Measurements from ENCODE around the gene EFCC1.

Gene EFCC1

DNA sequence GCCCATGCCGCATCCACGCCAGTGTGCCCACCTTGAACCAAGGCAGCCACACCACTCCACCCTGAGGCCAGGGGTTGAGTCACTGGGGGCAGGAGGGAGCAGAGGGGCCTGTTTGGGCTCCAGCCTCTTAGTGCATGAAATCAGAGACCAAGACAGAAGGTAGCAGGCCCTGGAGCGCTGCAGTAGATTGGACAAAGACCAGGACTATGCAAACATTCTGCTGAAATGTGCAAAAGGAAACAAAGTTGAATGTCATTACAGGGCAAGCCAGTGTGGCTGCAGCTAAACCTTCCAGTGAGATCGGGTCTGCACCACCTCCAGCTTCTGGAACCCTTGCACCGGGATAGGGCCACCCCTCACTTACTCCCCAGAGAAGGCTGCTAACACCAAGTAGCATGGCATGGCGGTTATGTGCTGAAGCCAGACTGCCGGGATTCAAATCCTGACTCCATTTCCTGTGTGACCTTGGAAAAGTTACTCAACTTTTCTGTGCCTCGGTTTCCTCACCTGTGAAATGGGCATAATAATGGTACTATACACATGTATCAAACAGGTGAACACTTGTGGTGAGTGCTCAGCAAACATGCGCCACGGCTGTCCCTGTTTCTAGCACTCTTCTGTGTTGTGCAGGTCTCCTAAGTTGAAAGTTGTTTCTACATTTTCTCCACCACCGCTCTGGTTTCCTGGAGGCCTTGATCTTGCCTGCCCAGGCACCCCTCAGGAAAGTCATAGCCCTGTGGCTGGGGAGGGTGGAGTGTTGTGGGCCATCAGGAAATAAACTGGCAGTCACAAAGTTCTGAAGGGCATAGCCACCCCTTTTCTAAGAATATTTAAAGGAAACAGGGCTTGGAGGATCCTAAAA, 34.5 kb downstream of the EFCC1 start:
- Histone ChIP-seq H3K27ac (ENCODE audit: low read depth, low read length) (no peak overlapping the region), H3K9ac (ENCODE audit: low read depth, low read length) (no peak overlapping the region), H3K9me3 (ENCODE audit: control insufficient read depth, insufficient read depth, low read length) (no peaks in the 10 kb centered on the region), H3K4me1 (ENCODE audit: control insufficient read depth, insufficient read depth, low read length) (peaks cover 3% of the 10 kb centered on the region; the same call in 1 of the 2 replicates), H3K36me3 (ENCODE audit: control insufficient read depth, insufficient read depth, low read length) (no peaks in the 10 kb centered on the region), H3K4me3 (ENCODE audit: low read depth, low read length) (no peak overlapping the region), H3K27me3 (ENCODE audit: control insufficient read depth, insufficient read depth, low read length) (no peaks in the 10 kb centered on the region)

DNA sequence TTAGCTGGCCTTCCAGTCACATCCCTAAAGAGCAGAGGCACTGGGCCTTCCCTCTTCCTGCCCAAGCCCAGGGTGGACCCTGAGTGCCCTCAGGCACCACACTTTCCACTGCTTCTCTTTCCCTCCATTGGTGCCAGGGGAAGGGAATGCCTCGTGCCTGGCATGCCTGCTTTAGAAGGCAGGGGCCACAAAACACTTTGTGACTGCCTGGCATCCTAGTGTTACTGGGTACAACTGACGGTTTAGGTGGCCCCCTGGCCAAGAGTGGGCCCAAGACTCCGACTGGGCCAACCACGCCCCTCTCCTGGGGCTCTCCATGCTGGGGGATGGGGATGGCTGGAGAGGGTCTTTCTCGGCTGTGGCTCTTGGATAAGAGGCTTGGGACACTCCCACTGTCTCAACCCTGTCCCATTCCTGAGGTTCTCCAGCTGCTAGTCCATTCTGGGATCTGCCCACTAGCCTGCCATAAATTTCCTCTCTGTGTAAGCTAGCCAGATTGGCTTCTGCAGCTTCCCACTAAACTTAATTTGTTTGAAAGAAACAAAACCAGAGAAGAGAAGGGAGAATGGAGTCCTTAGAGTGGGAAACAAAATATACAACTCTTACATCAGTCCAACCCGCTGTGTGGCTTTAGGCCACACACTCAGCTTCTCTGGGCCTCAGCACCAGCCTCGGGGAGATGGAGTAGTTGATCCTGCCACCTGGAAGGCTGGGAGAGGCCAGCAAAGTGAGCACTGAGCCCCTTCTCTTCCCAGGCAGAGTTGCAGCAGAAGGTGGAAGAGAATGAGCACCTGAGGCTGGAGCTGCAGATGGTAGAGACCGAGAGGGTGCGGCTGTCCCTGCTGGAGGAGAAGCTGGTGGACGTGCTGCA, 35.4 kb downstream of the EFCC1 start:
- no peaks in the 10 kb centered on the region for H3K9me3 ChIP-seq (ENCODE audit: control insufficient read depth, insufficient read depth, low read length)
- H3K27me3 ChIP-seq (ENCODE audit: control insufficient read depth, insufficient read depth, low read length), result no peaks in the 10 kb centered on the region
- peaks cover 3% of the 10 kb centered on the region; the same call in 1 of the 2 replicates for H3K4me1 ChIP-seq (ENCODE audit: control insufficient read depth, insufficient read depth, low read length)
- H3K27ac ChIP-seq (ENCODE audit: low read depth, low read length), result no peak overlapping the region
- no peak overlapping the region for H3K9ac ChIP-seq (ENCODE audit: low read depth, low read length)
- H3K36me3 ChIP-seq (ENCODE audit: control insufficient read depth, insufficient read depth, low read length), result no peaks in the 10 kb centered on the region
- H3K4me3 ChIP-seq (ENCODE audit: low read depth, low read length), result no peak overlapping the region

DNA sequence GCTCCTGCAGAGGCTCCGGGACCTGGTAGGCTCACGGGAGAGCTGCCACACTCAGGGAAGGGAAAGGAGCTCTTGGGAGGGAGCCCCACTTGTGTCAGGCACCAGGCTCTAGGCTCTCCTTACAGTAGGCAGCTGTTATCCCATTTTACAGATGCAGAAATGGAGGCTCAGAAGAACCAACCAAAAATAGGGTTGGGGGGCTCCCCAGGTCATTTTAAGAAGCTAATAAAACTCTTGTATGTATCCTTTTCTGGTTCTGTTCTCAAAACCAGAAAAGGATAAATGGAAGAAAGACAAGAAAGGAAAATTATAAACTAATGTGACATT, 36.0 kb downstream of the EFCC1 start:
- no peak overlapping the region for H3K9ac ChIP-seq (ENCODE audit: low read depth, low read length)
- no peak overlapping the region for H3K4me3 ChIP-seq (ENCODE audit: low read depth, low read length)
- H3K27me3 ChIP-seq (ENCODE audit: control insufficient read depth, insufficient read depth, low read length), result no peaks in the 10 kb centered on the region
- H3K27ac ChIP-seq (ENCODE audit: low read depth, low read length), result no peak overlapping the region
- H3K4me1 ChIP-seq (ENCODE audit: control insufficient read depth, insufficient read depth, low read length), result peaks cover 4% of the 10 kb centered on the region; the same call in 1 of the 2 replicates
- H3K36me3 ChIP-seq (ENCODE audit: control insufficient read depth, insufficient read depth, low read length), result no peaks in the 10 kb centered on the region
- H3K9me3 ChIP-seq (ENCODE audit: control insufficient read depth, insufficient read depth, low read length), result no peaks in the 10 kb centered on the region

DNA sequence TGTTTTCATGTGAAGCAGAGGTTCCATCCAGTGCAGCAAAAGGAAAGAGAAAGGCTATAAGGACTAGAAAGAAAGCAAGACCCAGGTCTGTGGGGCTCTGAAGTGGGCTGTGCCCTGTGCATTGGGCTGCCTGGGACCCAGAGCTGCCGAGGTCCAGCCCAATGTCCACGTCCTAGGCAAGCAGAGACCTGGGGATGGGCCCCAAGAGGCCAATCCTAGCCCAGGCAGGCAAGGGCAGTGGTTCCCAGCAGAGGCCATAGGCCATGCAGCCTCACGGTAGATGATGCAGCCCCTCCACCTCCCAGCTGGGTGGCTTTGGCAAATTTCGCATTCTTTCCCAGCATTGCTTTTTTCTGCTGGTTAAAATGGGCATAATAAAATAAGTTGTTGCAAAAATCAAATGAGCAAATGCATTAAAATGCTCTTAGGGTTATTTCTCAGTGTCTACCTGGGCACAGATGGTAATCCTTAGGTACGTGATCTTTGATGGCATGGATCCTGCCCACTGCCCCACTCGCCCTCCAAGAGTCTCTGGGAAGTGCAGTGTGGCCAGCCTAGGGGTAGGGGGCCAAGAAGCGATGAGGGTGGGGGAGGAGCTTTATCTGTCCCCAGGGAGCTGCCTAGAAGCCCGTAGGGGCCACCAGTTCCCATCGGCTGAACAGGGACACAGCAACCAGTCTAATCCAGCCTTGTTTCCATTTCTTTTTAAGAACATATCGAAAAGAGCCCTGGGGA, 37.2 kb downstream of the EFCC1 start:
- Histone ChIP-seq H3K4me1 (ENCODE audit: control insufficient read depth, insufficient read depth, low read length) (peaks cover 9% of the 10 kb centered on the region), H3K9me3 (ENCODE audit: control insufficient read depth, insufficient read depth, low read length) (no peaks in the 10 kb centered on the region), H3K36me3 (ENCODE audit: control insufficient read depth, insufficient read depth, low read length) (no peaks in the 10 kb centered on the region), H3K27ac (ENCODE audit: low read depth, low read length) (no peak overlapping the region), H3K9ac (ENCODE audit: low read depth, low read length) (no peak overlapping the region), H3K27me3 (ENCODE audit: control insufficient read depth, insufficient read depth, low read length) (no peaks in the 10 kb centered on the region), H3K4me3 (ENCODE audit: low read depth, low read length) (no peak overlapping the region)

DNA sequence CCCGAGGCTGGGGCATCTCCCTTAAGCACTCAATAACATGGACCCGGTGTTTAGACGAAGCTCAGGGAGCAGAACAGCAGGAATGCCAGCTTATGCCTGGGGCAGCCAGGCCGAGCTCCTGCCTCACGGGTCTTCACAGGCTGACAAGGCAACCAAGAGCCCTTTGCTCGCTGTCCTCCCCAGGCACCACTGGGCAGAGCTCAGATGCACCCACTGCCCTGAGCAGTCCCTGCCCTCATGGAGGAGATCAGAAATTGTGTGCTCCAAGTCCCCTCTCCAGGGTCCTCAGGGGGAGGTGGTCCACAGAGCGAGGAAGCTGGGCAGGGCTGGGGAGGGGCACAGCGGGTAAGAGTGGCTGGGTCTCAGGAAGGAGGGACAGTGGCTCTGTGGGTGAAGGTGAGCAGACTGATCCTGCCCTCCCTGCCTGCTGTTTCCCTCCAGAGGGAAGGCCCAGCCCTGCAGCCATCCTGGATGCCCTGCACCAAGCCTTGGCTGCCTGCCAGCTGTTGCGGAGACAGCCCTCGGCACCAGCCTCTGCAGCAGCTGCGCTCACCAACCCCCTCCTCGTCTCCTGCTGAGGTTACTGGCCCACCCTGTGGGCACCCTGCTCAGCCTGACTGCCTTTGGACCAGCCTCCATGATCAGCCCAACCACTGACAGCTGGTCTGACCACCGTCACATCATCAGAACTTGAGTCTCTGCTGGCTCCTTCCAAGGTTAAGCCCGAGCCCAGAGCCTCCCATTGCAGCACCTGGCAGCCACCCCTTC, 38.4 kb downstream of the EFCC1 start:
- no peak overlapping the region for H3K27ac ChIP-seq (ENCODE audit: low read depth, low read length)
- no peak overlapping the region for H3K9ac ChIP-seq (ENCODE audit: low read depth, low read length)
- no peak overlapping the region for H3K4me3 ChIP-seq (ENCODE audit: low read depth, low read length)
- H3K36me3 ChIP-seq (ENCODE audit: control insufficient read depth, insufficient read depth, low read length), result no peaks in the 10 kb centered on the region
- H3K27me3 ChIP-seq (ENCODE audit: control insufficient read depth, insufficient read depth, low read length), result no peaks in the 10 kb centered on the region
- peaks cover 9% of the 10 kb centered on the region for H3K4me1 ChIP-seq (ENCODE audit: control insufficient read depth, insufficient read depth, low read length)
- H3K9me3 ChIP-seq (ENCODE audit: control insufficient read depth, insufficient read depth, low read length), result no peaks in the 10 kb centered on the region

DNA sequence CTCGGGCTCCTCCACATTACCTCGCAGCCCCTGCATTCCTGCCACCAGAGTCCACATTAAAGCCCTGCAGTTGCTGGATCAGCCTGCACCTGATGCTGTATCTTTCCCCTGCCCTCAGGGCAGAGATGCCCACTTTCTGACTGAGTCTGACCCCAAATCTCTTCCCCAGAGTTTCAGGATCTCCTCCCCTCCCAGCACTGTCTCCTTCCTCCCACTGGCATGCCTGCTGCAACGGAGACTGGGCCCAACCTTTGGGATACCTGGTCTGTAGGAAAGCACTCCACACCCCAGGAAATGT, 38.9 kb downstream of the EFCC1 start:
- Histone ChIP-seq H3K36me3 (ENCODE audit: control insufficient read depth, insufficient read depth, low read length) (no peaks in the 10 kb centered on the region), H3K9me3 (ENCODE audit: control insufficient read depth, insufficient read depth, low read length) (no peaks in the 10 kb centered on the region), H3K4me3 (ENCODE audit: low read depth, low read length) (no peak overlapping the region), H3K27me3 (ENCODE audit: control insufficient read depth, insufficient read depth, low read length) (no peaks in the 10 kb centered on the region), H3K27ac (ENCODE audit: low read depth, low read length) (no peak overlapping the region), H3K9ac (ENCODE audit: low read depth, low read length) (no peak overlapping the region), H3K4me1 (ENCODE audit: control insufficient read depth, insufficient read depth, low read length) (peaks cover 9% of the 10 kb centered on the region)

DNA sequence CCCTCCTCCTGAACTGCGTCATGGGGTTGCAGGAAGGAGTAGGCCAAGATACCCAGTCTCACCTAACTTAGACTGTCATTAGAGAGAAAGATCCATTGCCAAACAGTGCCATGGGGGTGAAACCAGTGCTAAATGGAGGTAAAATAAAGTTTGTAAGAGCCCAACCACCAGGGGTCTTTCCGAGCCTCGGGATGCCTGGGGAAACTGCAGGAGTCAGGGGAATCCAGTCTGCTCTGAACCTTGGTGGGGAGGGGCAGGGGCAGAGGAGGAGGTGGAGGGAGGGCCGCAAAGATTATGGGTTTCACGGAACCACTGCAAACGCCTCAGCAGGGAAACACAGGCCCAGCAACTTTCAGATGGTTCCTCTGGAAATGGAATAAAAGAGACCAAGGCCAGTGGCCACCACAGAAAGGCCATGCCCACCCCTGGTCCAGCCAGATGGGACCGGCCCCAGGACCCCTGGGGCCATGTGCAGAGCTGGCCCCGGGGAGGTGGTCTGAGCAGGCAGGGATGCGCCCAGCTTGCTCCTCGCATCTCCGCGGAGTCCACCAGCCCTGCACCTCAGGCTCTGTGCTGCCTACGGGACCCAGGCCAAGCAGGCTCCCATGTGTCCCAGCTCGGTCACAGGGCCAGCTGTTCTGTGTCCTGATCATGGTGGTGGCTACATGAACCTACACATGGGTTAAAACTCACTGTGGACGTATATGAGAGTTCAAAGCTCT, 39.6 kb downstream of the EFCC1 start:
- peaks cover 9% of the 10 kb centered on the region for H3K4me1 ChIP-seq (ENCODE audit: control insufficient read depth, insufficient read depth, low read length)
- no peak overlapping the region for H3K9ac ChIP-seq (ENCODE audit: low read depth, low read length)
- no peak overlapping the region for H3K4me3 ChIP-seq (ENCODE audit: low read depth, low read length)
- H3K27me3 ChIP-seq (ENCODE audit: control insufficient read depth, insufficient read depth, low read length), result no peaks in the 10 kb centered on the region
- no peak overlapping the region for H3K27ac ChIP-seq (ENCODE audit: low read depth, low read length)
- H3K9me3 ChIP-seq (ENCODE audit: control insufficient read depth, insufficient read depth, low read length), result no peaks in the 10 kb centered on the region
- no peaks in the 10 kb centered on the region for H3K36me3 ChIP-seq (ENCODE audit: control insufficient read depth, insufficient read depth, low read length)

DNA sequence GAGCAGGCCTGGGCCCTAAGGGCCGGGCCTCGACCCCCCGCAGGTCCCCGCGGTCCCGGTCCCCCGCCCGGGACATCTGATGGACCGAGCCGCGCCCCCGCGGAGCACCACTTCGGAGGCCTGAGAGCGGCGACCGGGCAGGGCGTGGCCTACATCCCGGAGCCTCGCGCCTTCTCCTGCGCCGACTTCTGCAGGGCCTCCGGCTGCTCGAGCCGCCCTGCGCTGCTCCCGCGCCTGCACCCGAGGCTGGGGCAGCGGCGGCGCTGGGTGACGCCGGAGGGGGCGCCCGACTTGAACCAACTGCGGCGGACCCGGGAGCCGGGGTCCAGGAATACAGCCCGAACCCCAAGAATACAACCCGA, 44.6 kb downstream of the EFCC1 start:
- Histone ChIP-seq H3K4me3 (ENCODE audit: low read depth, low read length) (no peak overlapping the region), H3K9me3 (ENCODE audit: control insufficient read depth, insufficient read depth, low read length) (peaks cover 4% of the 10 kb centered on the region; the same call in 1 of the 2 replicates), H3K9ac (ENCODE audit: low read depth, low read length) (no peak overlapping the region), H3K27ac (ENCODE audit: low read depth, low read length) (no peak overlapping the region), H3K27me3 (ENCODE audit: control insufficient read depth, insufficient read depth, low read length) (no peaks in the 10 kb centered on the region), H3K4me1 (ENCODE audit: control insufficient read depth, insufficient read depth, low read length) (peaks cover 6% of the 10 kb centered on the region; the same call in 1 of the 2 replicates), H3K36me3 (ENCODE audit: control insufficient read depth, insufficient read depth, low read length) (no peaks in the 10 kb centered on the region)

DNA sequence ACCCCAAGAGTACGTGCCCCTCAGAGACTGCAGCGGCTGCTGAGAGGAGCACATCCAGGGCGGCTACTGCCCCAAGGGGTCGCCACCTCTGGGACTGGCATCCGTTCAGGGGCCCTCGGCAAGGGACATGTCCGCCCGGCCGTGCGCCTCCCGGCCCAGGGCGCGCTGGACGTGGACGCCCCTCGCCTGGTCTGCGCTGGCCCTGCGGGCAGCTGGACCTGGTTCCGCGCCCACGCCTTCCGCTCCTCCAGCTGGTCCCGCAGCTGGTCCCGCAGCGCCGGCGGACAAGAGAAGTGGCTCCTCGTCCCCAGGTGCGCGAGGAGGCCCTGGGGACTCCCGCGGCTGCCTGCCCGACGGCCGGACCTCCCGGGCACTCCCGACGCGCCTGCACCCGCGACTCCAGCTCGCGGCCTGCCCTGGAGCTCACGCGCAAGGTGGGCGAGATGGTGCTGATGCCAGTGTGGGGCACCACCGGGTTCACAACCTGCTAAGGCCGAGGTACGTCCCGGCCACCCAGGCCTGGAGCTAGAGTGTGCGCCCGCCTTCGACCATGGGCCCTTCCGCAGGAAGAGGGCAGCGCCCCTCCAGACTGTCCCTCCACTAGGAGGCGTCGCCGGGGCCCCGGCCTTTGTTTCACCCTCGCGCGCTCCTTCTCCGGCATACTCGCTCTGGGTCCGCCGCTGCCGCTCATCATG, 45.1 kb downstream of the EFCC1 start:
- H3K9ac ChIP-seq (ENCODE audit: low read depth, low read length), result no peak overlapping the region
- peaks cover 4% of the 10 kb centered on the region; the same call in 1 of the 2 replicates for H3K9me3 ChIP-seq (ENCODE audit: control insufficient read depth, insufficient read depth, low read length)
- no peaks in the 10 kb centered on the region for H3K27me3 ChIP-seq (ENCODE audit: control insufficient read depth, insufficient read depth, low read length)
- H3K4me3 ChIP-seq (ENCODE audit: low read depth, low read length), result no peak overlapping the region
- peaks cover 6% of the 10 kb centered on the region; the same call in 1 of the 2 replicates for H3K4me1 ChIP-seq (ENCODE audit: control insufficient read depth, insufficient read depth, low read length)
- H3K36me3 ChIP-seq (ENCODE audit: control insufficient read depth, insufficient read depth, low read length), result no peaks in the 10 kb centered on the region
- no peak overlapping the region for H3K27ac ChIP-seq (ENCODE audit: low read depth, low read length)
